Measurements from ENCODE around the gene SYNE3. TPM values are rescaled to one million over a fixed set of nuclear protein-coding genes. Genes with fewer than 3 reads are reported as not detected.

SYNE3 gene, protein sequence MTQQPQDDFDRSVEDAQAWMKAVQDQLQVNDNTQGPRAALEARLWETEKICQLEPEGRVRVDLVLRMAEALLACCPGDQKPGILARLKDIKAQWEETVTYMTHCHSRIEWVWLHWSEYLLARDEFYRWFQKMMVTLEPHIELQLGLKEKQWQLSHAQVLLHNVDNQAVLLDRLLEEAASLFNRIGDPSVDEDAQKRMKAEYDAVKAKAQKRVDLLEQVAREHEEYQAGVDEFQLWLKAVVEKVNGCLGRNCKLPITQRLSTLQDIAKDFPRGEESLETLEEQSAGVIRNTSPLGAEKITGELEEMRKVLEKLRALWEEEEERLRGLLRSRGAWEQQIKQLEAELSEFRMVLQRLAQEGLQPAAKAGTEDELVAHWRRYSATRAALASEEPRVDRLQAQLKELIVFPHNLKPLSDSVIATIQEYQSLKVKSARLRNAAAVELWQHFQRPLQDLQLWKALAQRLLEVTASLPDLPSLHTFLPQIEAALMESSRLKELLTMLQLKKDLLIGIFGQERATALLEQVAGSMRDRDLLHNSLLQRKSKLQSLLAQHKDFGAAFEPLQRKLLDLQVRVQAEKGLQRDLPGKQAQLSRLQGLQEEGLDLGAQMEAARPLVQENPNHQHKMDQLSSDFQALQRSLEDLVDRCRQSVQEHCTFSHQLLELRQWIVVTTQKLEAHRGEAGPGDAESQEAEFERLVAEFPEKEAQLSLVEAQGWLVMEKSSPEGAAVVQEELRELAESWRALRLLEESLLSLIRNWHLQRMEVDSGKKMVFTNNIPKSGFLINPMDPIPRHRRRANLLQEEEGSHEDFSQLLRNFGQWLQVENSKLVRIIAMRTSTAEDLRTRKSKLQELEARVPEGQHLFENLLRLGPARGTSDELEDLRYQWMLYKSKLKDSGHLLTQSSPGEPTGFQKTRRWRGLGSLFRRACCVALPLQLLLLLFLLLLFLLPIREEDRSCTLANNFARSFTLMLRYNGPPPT
- total RNA-seq = 38.7 and 57.7 TPM in 2 replicates

DNA sequence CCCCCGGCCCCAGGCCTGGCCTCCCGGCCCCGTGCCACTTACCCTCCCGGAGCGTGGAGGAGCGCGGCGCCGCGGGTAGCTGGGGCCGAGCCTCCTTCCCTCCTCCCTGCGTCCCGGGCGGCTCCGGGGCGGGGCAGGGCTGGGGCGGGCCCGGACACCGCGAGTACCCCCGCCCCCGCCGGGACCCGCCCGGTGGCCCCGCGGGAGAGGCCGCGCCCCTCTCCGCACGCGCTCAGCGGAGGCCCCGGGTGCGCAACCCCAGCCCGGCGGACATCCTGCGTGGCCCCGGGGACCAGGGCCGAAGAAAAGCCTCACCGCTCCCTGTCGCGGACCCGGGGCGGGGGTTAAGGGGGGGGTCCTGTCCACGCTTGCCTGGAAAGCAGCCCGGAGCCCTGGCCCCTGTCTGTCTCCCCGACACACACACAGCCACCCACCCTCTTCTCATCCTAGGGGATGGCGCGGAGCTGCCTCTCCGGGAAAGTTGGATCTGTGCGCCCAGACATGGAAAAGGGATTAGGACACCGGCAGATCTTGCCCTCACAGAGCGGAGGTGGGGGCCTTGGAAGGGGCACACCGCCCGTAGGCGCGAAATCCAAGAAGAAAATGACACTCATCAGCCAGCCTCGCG is at the start of gene SYNE3:
Gene SYNE3, minus strand, starts transcription at position 97 of the 628 bp plus-strand sequence. CDS start 40,829 bp downstream, outside the sequence.

GRCh38 chr14:95534299-95535225 is 18.1 kb upstream of the SYNE3 start, which contains the start of gene GLRX5:
TSS of gene GLRX5 (plus strand) at chr14:95535050. CDS start at chr14:95535090, 40 bp downstream.

Other genes starting within 250 kb of the SYNE3 start
- under 0.01 and 0.12 TPM in 2 replicates for gene CLMN, start 196.7 kb downstream of the SYNE3 start, total RNA-seq
- 42.0 and 45.3 TPM in 2 replicates for gene GLRX5, start 18.4 kb upstream of the SYNE3 start, total RNA-seq
- gene TCL1B, start 169.8 kb upstream of the SYNE3 start, total RNA-seq = not detected in 2 replicates
- gene TCL1A, start 197.5 kb upstream of the SYNE3 start, total RNA-seq = not detected in 2 replicates

Data from aortic smooth muscle cell (primary cell).